Measurements from ENCODE around the gene ERFE.

DNA sequence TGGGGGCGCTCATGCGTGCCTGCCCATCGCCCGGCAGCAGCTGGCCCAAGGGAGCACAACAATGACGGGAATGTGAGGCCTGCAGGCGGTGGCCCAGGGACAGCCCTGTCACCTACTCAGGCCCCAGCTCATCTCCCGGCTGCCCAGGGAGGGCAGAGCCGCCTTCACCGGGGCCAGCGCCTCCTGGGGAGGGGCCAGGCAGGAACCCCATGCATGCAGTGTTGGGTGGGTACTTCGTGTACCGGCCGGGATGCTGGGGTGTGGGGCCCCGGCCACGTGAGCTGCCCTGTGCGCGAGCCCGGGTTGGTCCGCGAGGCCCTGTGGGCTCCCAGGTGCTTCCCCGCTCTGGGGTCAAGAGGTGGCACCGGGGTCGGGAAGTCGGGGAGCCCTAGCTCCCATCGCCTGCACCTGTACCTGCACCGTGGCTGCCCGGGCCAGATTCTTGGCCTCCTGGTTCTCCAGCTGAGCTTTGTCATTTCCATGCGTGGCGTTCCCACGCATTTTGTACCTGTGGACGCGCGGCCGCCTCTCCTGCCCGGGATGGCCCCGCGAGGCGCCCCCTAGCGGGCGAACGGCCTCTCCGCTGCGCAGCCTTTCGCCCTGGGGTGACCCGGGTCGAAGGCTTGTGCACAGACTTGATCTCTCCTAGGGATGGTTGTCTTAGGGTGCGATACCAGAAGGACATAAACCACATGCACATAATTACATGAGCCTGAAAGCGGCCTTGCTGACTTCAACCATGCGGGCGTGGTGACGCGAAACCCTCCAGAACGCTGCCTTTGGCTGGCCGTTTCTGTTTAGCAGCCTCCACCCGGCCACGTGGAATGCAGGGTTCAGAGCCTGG lies 19.4 kb upstream of the ERFE start:
- TF ChIP-seq CTCF (IDR thresholded peaks at IDR 0.05) (peak in 5 of 6 experiments; percentile 16 to 45 (median 28)), POLR2A (IDR thresholded peaks at IDR 0.05) (no peak)

All from esophagus squamous epithelium (tissue), 4 donors.